NCI-H524 treated with DMSO at 0.1 percent for 48 hours (cell line): ENCODE measurements around the gene KIAA1671.

ENCODE experiments used
- DNase-seq: peaks from one replicate; lab custom pipeline; 2025; lab: John Stamatoyannopoulos, UW

Gene KIAA1671

GRCh38 chr22:24952837-24953383, 394 bp downstream of the KIAA1671 start:
- DNase-seq = no peak

GRCh38 chr22:24953384-24954113, 1.0 kb downstream of the KIAA1671 start:
- no peak for DNase-seq

- no peak for DNase-seq
Measured at GRCh38 chr22:24954114-24954463, 1.6 kb downstream of the KIAA1671 start.

- no peak for DNase-seq
Measured at GRCh38 chr22:24954856-24955255, 2.3 kb downstream of the KIAA1671 start.

- DNase-seq = no peak
Measured at GRCh38 chr22:24957043-24957442, 4.5 kb downstream of the KIAA1671 start.

- no peak for DNase-seq
Measured at GRCh38 chr22:24961217-24961844, 8.8 kb downstream of the KIAA1671 start.

- no peak for DNase-seq
Measured at GRCh38 chr22:24962094-24962493, 9.6 kb downstream of the KIAA1671 start.

- no peak for DNase-seq
Measured at GRCh38 chr22:24962835-24963234, 10.3 kb downstream of the KIAA1671 start.

- no peak for DNase-seq
Measured at GRCh38 chr22:24964441-24964840, 11.9 kb downstream of the KIAA1671 start.

- no peak for DNase-seq
Measured at GRCh38 chr22:24965822-24966626, 13.5 kb downstream of the KIAA1671 start.

GRCh38 chr22:24968066-24968561, 15.6 kb downstream of the KIAA1671 start:
- DNase-seq = no peak

- DNase-seq = no peak
Measured at GRCh38 chr22:24969560-24970301, 17.2 kb downstream of the KIAA1671 start.

- no peak for DNase-seq
Measured at GRCh38 chr22:24972369-24972768, 19.9 kb downstream of the KIAA1671 start.

- no peak for DNase-seq
Measured at GRCh38 chr22:24973872-24974271, 21.4 kb downstream of the KIAA1671 start.

- no peak for DNase-seq
Measured at GRCh38 chr22:24975125-24975640, 22.7 kb downstream of the KIAA1671 start.

- no peak for DNase-seq
Measured at GRCh38 chr22:24975813-24976341, 23.4 kb downstream of the KIAA1671 start.

GRCh38 chr22:24976442-24977218, 24.1 kb downstream of the KIAA1671 start:
- no peak for DNase-seq

- no peak for DNase-seq
Measured at GRCh38 chr22:24977370-24978221, 25.1 kb downstream of the KIAA1671 start.

GRCh38 chr22:24978308-24978707, 25.8 kb downstream of the KIAA1671 start:
- DNase-seq = no peak

GRCh38 chr22:24981066-24981465, 28.6 kb downstream of the KIAA1671 start:
- no peak for DNase-seq
